NCI-H2081 (cell line): ENCODE measurements around the gene FBXL12.
A peak's percentile ranks its signal among the peaks of the same experiment; 100 is the strongest.
"Not testable (repeated sequence)": the region's sequence is repeated elsewhere in the genome, so short reads cannot be mapped to it uniquely, and the experiment has no call there.

Source experiments
- DNase-seq, 2 experiments: peaks; one replicate each; lab custom pipeline; 2025; lab: John Stamatoyannopoulos, UW

The FBXL12 gene

GRCh38 chr19:9839415-9839814 is 20.5 kb upstream of the FBXL12 start:
- no peak for DNase-seq

- no peak for DNase-seq
Measured at GRCh38 chr19:9838324-9838723, 19.4 kb upstream of the FBXL12 start.

- peak; percentile 6 to 41 for DNase-seq
Measured at GRCh38 chr19:9836021-9836420, 17.1 kb upstream of the FBXL12 start.

GRCh38 chr19:9835507-9835949 is 16.6 kb upstream of the FBXL12 start:
- DNase-seq, result no peak

GRCh38 chr19:9834726-9835506 is 16.0 kb upstream of the FBXL12 start, which contains the start of gene PIN1:
Gene PIN1, plus strand, starts transcription at chr19:9835318. Its CDS starts 27 bp downstream, at chr19:9835345.
- DNase-seq, result peak; percentile 98

- no peak for DNase-seq
Measured at GRCh38 chr19:9834307-9834725, 15.4 kb upstream of the FBXL12 start.

- DNase-seq, result no peak
Measured at GRCh38 chr19:9828551-9829063, 9.7 kb upstream of the FBXL12 start.

GRCh38 chr19:9827289-9828238 is 8.7 kb upstream of the FBXL12 start, which contains the start of gene UBL5:
Gene UBL5, plus strand, starts transcription at chr19:9827918. Its CDS starts 420 bp downstream, at chr19:9828338.
- peak; percentile 83 to 92 for DNase-seq

- DNase-seq, result no peak
Measured at GRCh38 chr19:9823816-9824215, 4.9 kb upstream of the FBXL12 start.

GRCh38 chr19:9820034-9820433 is 1.2 kb upstream of the FBXL12 start:
- not testable (repeated sequence) for DNase-seq

GRCh38 chr19:9819596-9819909 is 674 bp upstream of the FBXL12 start:
- no peak for DNase-seq

- no peak for DNase-seq
Measured at GRCh38 chr19:9818175-9818733, 625 bp downstream of the FBXL12 start.

- no peak for DNase-seq
Measured at GRCh38 chr19:9811139-9811538, 7.7 kb downstream of the FBXL12 start.

GRCh38 chr19:9808855-9809824 is 9.7 kb downstream of the FBXL12 start:
- DNase-seq, result no peak

- no peak for DNase-seq
Measured at GRCh38 chr19:9806803-9807202, 12.1 kb downstream of the FBXL12 start.

- no peak for DNase-seq
Measured at GRCh38 chr19:9801976-9802375, 16.9 kb downstream of the FBXL12 start.

- no peak for DNase-seq
Measured at GRCh38 chr19:9799162-9799561, 19.7 kb downstream of the FBXL12 start.

GRCh38 chr19:9797871-9798270 is 21.0 kb downstream of the FBXL12 start:
- DNase-seq, result no peak

- peak; percentile 82 to 86 for DNase-seq
Measured at GRCh38 chr19:9796113-9796773, 22.6 kb downstream of the FBXL12 start.

GRCh38 chr19:9793071-9793591 is 25.7 kb downstream of the FBXL12 start:
- DNase-seq, result peak; percentile 24 to 28
